Keratinocyte (primary cell): ENCODE data around the gene CPTP. TPM values are rescaled to one million over a fixed set of nuclear protein-coding genes. Genes with fewer than 3 reads are reported as not detected.

Source experiments
- DNase-seq: peaks from one replicate; pipeline ENCODE4 v3.0.0-alpha.2; 2011; ENCODE audit warnings: low read depth, missing footprints, low spot score
- FAIRE-seq: peaks from 2 replicates; lab custom pipeline; 2011; peaks lifted over from hg19 to GRCh38; lab: Jason Lieb, UNC
- H2AFZ ChIP-seq: 2 replicates; pipeline ENCODE4 v1.6.0; 2012; ENCODE audit warnings: low read length, control low read depth, inconsistent platforms; ENCODE audit not compliant: control insufficient read depth
- H3K27ac ChIP-seq: 2 replicates; pipeline ENCODE4 v1.5.1; 2011; ENCODE audit warnings: low read length; ENCODE audit not compliant: control insufficient read depth, insufficient read depth
- H3K27me3 ChIP-seq: 3 replicates; pipeline ENCODE4 v1.6.0; 2011; ENCODE audit warnings: low read length; ENCODE audit not compliant: control insufficient read depth, insufficient read depth; ENCODE audit errors: extremely low read depth
- H3K36me3 ChIP-seq, 2 experiments: 2 replicates in 1 of 2; 3 replicates in 1 of 2; pipeline ENCODE4 v1.5.1; 2011; ENCODE audit warnings: low read length in 2 of 2, mild to moderate bottlenecking in 1 of 2; ENCODE audit not compliant: control insufficient read depth in 2 of 2, insufficient read depth in 2 of 2; ENCODE audit errors: extremely low read depth in 1 of 2
- H3K4me1 ChIP-seq: 3 replicates; pipeline ENCODE4 v1.5.1; 2011; ENCODE audit warnings: low read length; ENCODE audit not compliant: control insufficient read depth, insufficient read depth; ENCODE audit errors: extremely low read depth
- H3K4me2 ChIP-seq: 3 replicates; pipeline ENCODE4 v1.6.0; 2011; ENCODE audit warnings: low read depth, low read length; ENCODE audit not compliant: control insufficient read depth, insufficient read depth; ENCODE audit errors: extremely low read depth
- H3K4me3 ChIP-seq, 3 experiments: fragments of 200-600 bp in 1 of 3; sonication (generic) in 1 of 3; 2 replicates in 2 of 3; 3 replicates in 1 of 3; pipeline ENCODE4 v1.5.1; 2011 to 2016; ENCODE audit warnings: low read length in 3 of 3, mild to moderate bottlenecking in 3 of 3, control low read depth in 2 of 3, inconsistent platforms in 1 of 3, low read depth in 1 of 3, mixed read lengths in 1 of 3, mixed run types in 1 of 3, moderate library complexity in 1 of 3; ENCODE audit not compliant: control insufficient read depth in 2 of 3, insufficient read depth in 2 of 3; ENCODE audit errors: extremely low read depth in 1 of 3
- H3K79me2 ChIP-seq: 2 replicates; pipeline ENCODE4 v1.6.0; 2012; ENCODE audit warnings: low read length; ENCODE audit not compliant: control insufficient read depth, insufficient read depth
- H3K9ac ChIP-seq: 3 replicates; pipeline ENCODE4 v1.6.0; 2011; ENCODE audit warnings: low read length; ENCODE audit not compliant: control insufficient read depth, insufficient read depth; ENCODE audit errors: extremely low read depth
- H3K9me1 ChIP-seq: 3 replicates; pipeline ENCODE4 v1.6.0; 2011; ENCODE audit warnings: low read length; ENCODE audit not compliant: control insufficient read depth, insufficient read depth; ENCODE audit errors: extremely low read depth
- H3K9me3 ChIP-seq: 2 replicates; pipeline ENCODE4 v1.5.1; 2012; ENCODE audit warnings: low read depth, low read length; ENCODE audit not compliant: control insufficient read depth
- H4K20me1 ChIP-seq: 3 replicates; pipeline ENCODE4 v1.6.0; 2011; ENCODE audit warnings: low read length; ENCODE audit not compliant: control insufficient read depth, insufficient read depth; ENCODE audit errors: extremely low read depth
- EZH2 ChIP-seq: IDR thresholded peaks from one replicate; pipeline ENCODE4 v1.6.1; 2012; ENCODE audit warnings: inconsistent platforms, mild to moderate bottlenecking, low read length, moderate library complexity
- dilution Hi-C: fragments of 300-500 bp; cut with MboI; formaldehyde crosslinking; loops from one replicate; pipeline ENCODE4 v1.7.0; 2020; ENCODE audit warnings: low sequenced_read_pairs; ENCODE audit not compliant: extremely low pct_ligation_motif_present
- polyA plus RNA-seq, 5 experiments: library from polyadenylated mRNA; depleted of rRNA in 3 of 5; stranded (reverse) in 3 of 5; stranded (forward) in 1 of 5; unstranded in 1 of 5; fragments of >200 nt; gene quantifications; 1 replicate in 1 of 5; 2 replicates in 3 of 5; 3 replicates in 1 of 5; pipeline versions ENCODE4 v1.2.1 to v1.2.3, GENCODE V29; 2011 to 2012; ENCODE audit warnings: missing spikeins in 2 of 5, low read depth in 1 of 5, low replicate concordance in 1 of 5
- TF ChIP-seq, protein P1 (sequence below), 3 experiments: IDR thresholded peaks in 1 of 3; conservative IDR thresholded peaks in 1 of 3; optimal IDR thresholded peaks in 1 of 3; 2 replicates in 2 of 3; 3 replicates in 1 of 3; pipeline versions ENCODE3 to v1.5.1; 2011; ENCODE audit warnings: low read length in 3 of 3, mild to moderate bottlenecking in 3 of 3, moderate library complexity in 2 of 3, control low read depth in 1 of 3, inconsistent platforms in 1 of 3; ENCODE audit not compliant: insufficient read depth in 2 of 3; ENCODE audit errors: extremely low read depth in 1 of 3

The CPTP gene
- polyA plus RNA-seq, 1 donor (not counting 4 experiments of a cell fraction or from before 2014, with no cell fraction given): 5.8 TPM

DNA sequence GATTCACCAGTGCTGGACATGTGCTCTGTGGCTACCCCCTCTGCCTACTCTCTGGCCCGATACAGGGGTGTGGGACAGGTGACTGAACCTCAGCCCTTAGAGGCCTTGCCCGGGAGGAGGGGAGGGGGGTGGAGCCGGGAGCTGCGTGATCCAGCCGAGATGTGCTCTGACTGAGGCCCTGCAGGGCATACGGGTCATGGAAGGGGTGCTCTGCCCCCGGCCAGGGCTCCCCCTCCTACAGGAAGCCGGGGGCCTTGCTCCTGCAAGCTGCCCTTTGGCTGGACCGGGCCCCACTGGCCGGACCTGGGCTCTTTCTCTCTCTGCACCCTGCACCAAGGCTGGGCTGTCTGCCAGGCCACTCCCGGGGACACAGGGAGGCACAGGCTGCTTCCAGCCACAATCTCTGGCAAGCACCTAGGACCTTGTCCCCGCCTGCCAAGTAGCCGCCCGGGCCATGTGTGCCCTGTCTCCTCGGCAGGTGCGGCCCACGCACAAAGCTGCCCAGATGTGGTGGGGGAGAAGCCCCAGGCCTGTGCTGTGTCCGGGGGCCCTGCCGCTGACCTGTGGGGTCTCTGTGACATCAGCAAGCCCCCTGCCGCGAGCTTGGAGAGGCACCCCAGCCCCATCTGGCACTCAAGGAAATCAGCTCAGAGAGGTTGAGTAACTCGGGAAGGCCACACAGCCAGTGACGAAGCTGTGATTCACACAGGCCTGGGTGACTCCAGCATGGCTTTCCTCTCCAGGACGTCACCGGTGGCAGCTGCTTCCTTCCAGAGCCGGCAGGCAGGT lies 42.9 kb upstream of the CPTP start:
- Histone ChIP-seq H3K9me3 (no peaks in the 10 kb centered on the region), H3K4me1 (peaks cover 12% of the 10 kb centered on the region), H3K27me3 (no peaks in the 10 kb centered on the region), H3K9ac (no peak overlapping the region), H3K4me3 (no peak overlapping the region), H3K36me3 (no peaks in the 10 kb centered on the region), H3K79me2 (no peaks in the 10 kb centered on the region), H2AFZ (no peak overlapping the region), H4K20me1 (no peaks in the 10 kb centered on the region), H3K9me1 (no peaks in the 10 kb centered on the region), H3K27ac (no peak overlapping the region), H3K4me2 (peak overlapping the region; percentile 22)
- dilution Hi-C loops: no loop called here
- TF ChIP-seq, protein P1, sequence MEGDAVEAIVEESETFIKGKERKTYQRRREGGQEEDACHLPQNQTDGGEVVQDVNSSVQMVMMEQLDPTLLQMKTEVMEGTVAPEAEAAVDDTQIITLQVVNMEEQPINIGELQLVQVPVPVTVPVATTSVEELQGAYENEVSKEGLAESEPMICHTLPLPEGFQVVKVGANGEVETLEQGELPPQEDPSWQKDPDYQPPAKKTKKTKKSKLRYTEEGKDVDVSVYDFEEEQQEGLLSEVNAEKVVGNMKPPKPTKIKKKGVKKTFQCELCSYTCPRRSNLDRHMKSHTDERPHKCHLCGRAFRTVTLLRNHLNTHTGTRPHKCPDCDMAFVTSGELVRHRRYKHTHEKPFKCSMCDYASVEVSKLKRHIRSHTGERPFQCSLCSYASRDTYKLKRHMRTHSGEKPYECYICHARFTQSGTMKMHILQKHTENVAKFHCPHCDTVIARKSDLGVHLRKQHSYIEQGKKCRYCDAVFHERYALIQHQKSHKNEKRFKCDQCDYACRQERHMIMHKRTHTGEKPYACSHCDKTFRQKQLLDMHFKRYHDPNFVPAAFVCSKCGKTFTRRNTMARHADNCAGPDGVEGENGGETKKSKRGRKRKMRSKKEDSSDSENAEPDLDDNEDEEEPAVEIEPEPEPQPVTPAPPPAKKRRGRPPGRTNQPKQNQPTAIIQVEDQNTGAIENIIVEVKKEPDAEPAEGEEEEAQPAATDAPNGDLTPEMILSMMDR (optimal IDR thresholded peaks at IDR 0.05 in 1 of 3, IDR thresholded peaks at IDR 0.05 in 1 of 3, conservative IDR thresholded peaks at IDR 0.05 in 1 of 3; ENCODE audit: extremely low read depth in 1 of 3, insufficient read depth in 2 of 3, low read length in 3 of 3): no peak
- TF ChIP-seq EZH2: no peak
- no peak for DNase-seq
- FAIRE-seq: peak; percentile 78

DNA sequence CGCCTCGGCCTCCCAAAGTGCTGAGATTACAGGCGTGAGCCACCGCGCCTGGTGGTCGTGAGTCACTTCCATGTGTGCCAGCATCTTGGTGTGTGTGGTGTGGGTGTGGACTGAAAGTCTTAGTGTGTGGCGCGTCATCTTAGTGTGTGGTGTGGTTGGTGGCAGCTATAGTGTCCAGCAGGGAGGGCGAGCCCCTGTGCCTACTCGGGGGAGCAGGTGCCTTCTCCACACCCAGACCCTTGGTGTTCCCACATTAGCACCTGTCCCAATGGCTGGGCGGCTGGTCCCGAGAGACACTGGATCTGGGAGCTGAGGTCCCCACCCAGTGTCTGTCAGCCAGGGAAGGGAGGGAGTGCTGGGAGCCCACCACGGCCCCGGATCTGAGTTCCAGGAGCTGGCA lies 41.6 kb upstream of the CPTP start:
- H3K79me2 ChIP-seq: no peaks in the 10 kb centered on the region
- TF ChIP-seq EZH2: no peak
- no peaks in the 10 kb centered on the region for H3K9me1 ChIP-seq
- no peak overlapping the region for H3K27ac ChIP-seq
- no peaks in the 10 kb centered on the region for H3K36me3 ChIP-seq
- no peaks in the 10 kb centered on the region for H3K9me3 ChIP-seq
- no peaks in the 10 kb centered on the region for H4K20me1 ChIP-seq
- no peak overlapping the region for H2AFZ ChIP-seq
- no peaks in the 10 kb centered on the region for H3K27me3 ChIP-seq
- H3K4me3 ChIP-seq: no peak overlapping the region
- H3K4me2 ChIP-seq: no peak overlapping the region
- no peak for DNase-seq
- H3K9ac ChIP-seq: no peak overlapping the region
- no peak for FAIRE-seq
- dilution Hi-C loops: no loop called here
- peaks cover 12% of the 10 kb centered on the region for H3K4me1 ChIP-seq
